Measurements from ENCODE around the gene PGP. TPM values are rescaled to one million over a fixed set of nuclear protein-coding genes. Genes with fewer than 3 reads are reported as not detected.

The PGP gene
- total RNA-seq, 2 donors from 2014 or later = 9.1 to 19.5 TPM

GRCh38 chr16:2210009-2210332, 4.7 kb downstream of the PGP start:
- no peak for ATAC-seq (ENCODE audit: insufficient number of reproducible peaks, low FRiP score, low read depth)
- Histone ChIP-seq H3K27ac (no peak overlapping the region), H3K4me1 (ENCODE audit: control insufficient read depth in 1 of 2, low read depth in 2 of 2) (peaks cover 23 to 34% of the 10 kb centered on the region in 2 donors), H3K36me3 (peaks cover 18% of the 10 kb centered on the region), H3K4me3 (no peak overlapping the region), H3K27me3 (replicated peaks; ENCODE audit: insufficient read depth) (no peaks in the 10 kb centered on the region), H3K9me3 (no peaks in the 10 kb centered on the region)
- no peak for TF ChIP-seq CTCF (IDR thresholded peaks at IDR 0.05)
- no peak for DNase-seq (ENCODE audit: low spot score)

- TF ChIP-seq CTCF (IDR thresholded peaks at IDR 0.05) = no peak
- ATAC-seq (ENCODE audit: insufficient number of reproducible peaks, low FRiP score, low read depth) = no peak
- Histone ChIP-seq H3K36me3 (peaks cover 18% of the 10 kb centered on the region), H3K27me3 (replicated peaks; ENCODE audit: insufficient read depth) (no peaks in the 10 kb centered on the region), H3K4me1 (ENCODE audit: control insufficient read depth in 1 of 2, low read depth in 2 of 2) (peaks cover 23 to 40% of the 10 kb centered on the region in 2 donors), H3K4me3 (no peak overlapping the region), H3K9me3 (no peaks in the 10 kb centered on the region), H3K27ac (no peak overlapping the region)
- no peak for DNase-seq (ENCODE audit: low spot score)
Observed at GRCh38 chr16:2209258-2210008, 5.2 kb downstream of the PGP start.

- H3K36me3 ChIP-seq = peaks cover 18% of the 10 kb centered on the region
- TF ChIP-seq CTCF (IDR thresholded peaks at IDR 0.05) = no peak
- peaks cover 23 to 41% of the 10 kb centered on the region in 2 donors for H3K4me1 ChIP-seq (ENCODE audit: control insufficient read depth in 1 of 2, low read depth in 2 of 2)
- ATAC-seq (ENCODE audit: insufficient number of reproducible peaks, low FRiP score, low read depth) = no peak
- H3K4me3 ChIP-seq = no peak overlapping the region
- H3K9me3 ChIP-seq = no peaks in the 10 kb centered on the region
- no peak overlapping the region for H3K27ac ChIP-seq
- DNase-seq (ENCODE audit: low spot score) = no peak
- no peaks in the 10 kb centered on the region for H3K27me3 ChIP-seq (replicated peaks; ENCODE audit: insufficient read depth)
Observed at GRCh38 chr16:2208772-2209171, 5.9 kb downstream of the PGP start.

GRCh38 chr16:2208308-2208707, 6.3 kb downstream of the PGP start:
- H3K27me3 ChIP-seq (replicated peaks; ENCODE audit: insufficient read depth) = no peaks in the 10 kb centered on the region
- peaks cover 18 to 36% of the 10 kb centered on the region in 2 donors for H3K4me1 ChIP-seq (ENCODE audit: control insufficient read depth in 1 of 2, low read depth in 2 of 2)
- no peak overlapping the region for H3K4me3 ChIP-seq
- TF ChIP-seq CTCF (IDR thresholded peaks at IDR 0.05) = no peak
- ATAC-seq (ENCODE audit: insufficient number of reproducible peaks, low FRiP score, low read depth) (no peak), DNase-seq (ENCODE audit: low spot score) (no peak)
- H3K36me3 ChIP-seq = peaks cover 18% of the 10 kb centered on the region
- H3K27ac ChIP-seq = no peak overlapping the region
- no peaks in the 10 kb centered on the region for H3K9me3 ChIP-seq

GRCh38 chr16:2207872-2208271, 6.8 kb downstream of the PGP start:
- peaks cover 14 to 32% of the 10 kb centered on the region in 2 donors for H3K4me1 ChIP-seq (ENCODE audit: control insufficient read depth in 1 of 2, low read depth in 2 of 2)
- H3K9me3 ChIP-seq = no peaks in the 10 kb centered on the region
- no peak for ATAC-seq (ENCODE audit: insufficient number of reproducible peaks, low FRiP score, low read depth)
- H3K4me3 ChIP-seq = no peak overlapping the region
- peaks cover 18% of the 10 kb centered on the region for H3K36me3 ChIP-seq
- H3K27ac ChIP-seq = no peak overlapping the region
- TF ChIP-seq CTCF (IDR thresholded peaks at IDR 0.05) = no peak
- no peak for DNase-seq (ENCODE audit: low spot score)
- no peaks in the 10 kb centered on the region for H3K27me3 ChIP-seq (replicated peaks; ENCODE audit: insufficient read depth)
